ENCODE results near the gene MYMX. TPM values are rescaled to one million over a fixed set of nuclear protein-coding genes. Genes with fewer than 3 reads are reported as not detected.
A peak's percentile ranks its signal among the peaks of the same experiment; 100 is the strongest.
"Not testable (repeated sequence)": the region's sequence is repeated elsewhere in the genome, so short reads cannot be mapped to it uniquely, and the experiment has no call there.

MYMX gene
- not detected for polyA plus RNA-seq (2013, experiment 1 of 2; ENCODE audit: insufficient read length)
- polyA plus RNA-seq (2013, experiment 2 of 2; ENCODE audit: insufficient read length), result 0.19 TPM

- no peak for DNase-seq
Observed at GRCh38 chr6:44216677-44217331, at the start of gene MYMX. TSS of gene MYMX (plus strand) at chr6:44216926. CDS start at chr6:44217472, 546 bp downstream.

GRCh38 chr6:44167567-44167966, 49.2 kb upstream of the MYMX start:
- no peak for DNase-seq

DNA sequence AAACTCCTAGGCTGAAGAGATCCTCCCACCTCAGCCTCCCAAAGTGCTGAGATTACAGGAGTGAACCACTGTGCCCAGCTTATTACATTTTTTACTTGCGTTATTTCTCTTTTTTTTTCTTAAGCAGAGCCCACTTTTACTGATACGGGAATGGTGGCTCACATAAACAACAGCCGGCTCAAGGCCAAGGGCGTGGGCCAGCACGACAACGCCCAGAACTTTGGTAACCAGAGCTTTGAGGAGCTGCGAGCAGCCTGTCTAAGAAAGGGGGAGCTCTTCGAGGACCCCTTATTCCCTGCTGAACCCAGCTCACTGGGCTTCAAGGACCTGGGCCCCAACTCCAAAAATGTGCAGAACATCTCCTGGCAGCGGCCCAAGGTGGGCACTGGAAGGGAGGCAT, 47.6 kb upstream of the MYMX start:
- no peak for DNase-seq

GRCh38 chr6:44169886-44170570, 46.7 kb upstream of the MYMX start:
- no peak for DNase-seq

DNA sequence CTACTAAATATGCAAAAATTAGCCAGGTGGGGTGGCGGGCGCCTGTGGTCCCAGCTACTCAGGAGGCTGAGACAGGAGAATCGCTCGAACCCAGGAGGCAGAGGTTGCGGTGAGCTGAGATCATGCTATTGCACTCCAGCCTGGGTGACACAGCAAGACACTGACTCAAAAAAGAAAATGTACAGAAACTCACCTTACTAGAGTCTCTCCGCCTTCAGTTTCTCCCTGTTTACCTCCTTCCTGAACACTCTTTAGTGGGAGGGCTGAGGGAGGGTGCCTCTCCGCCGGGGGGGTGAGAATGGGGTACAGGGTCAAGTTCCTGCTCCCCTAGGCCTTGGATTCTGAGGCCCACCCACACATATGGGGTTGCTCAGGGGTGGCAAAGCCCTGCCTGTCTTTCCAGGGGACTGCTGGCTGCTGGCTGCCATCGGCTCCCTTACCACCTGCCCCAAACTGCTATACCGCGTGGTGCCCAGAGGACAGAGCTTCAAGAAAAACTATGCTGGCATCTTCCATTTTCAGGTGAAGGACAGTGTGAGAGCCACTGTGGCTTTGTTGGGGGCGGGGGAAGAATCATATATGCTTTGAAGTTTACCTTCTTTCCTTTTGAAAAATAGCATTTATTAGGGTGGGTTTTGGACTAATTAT, 44.7 kb upstream of the MYMX start:
- no peak for DNase-seq

DNA sequence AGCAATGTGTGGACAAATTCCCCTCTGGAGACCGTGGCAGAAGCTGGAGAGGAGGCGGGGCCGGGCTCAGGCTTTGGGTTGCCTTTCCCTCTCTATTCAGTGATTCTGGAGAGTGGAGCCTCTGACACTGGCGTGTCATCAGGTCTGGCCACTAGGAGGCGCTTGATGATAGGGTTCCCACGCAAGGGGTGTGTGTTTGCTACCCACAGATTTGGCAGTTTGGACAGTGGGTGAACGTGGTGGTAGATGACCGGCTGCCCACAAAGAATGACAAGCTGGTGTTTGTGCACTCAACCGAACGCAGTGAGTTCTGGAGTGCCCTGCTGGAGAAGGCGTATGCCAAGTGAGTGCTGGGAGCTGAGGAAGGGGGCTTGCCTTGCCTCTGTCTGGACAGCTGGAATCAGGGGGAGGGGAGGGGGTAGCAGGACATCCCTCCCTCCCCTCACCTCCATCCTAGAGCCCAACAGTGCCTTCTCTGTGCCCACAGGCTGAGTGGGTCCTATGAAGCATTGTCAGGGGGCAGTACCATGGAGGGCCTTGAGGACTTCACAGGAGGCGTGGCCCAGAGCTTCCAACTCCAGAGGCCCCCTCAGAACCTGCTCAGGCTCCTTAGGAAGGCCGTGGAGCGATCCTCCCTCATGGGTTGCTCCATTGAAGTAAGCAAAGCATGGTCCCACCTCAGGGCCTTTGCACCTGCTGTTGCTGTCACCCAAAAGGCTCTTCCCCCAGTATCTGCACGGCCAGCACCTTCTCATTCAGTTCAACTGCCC, 43.8 kb upstream of the MYMX start:
- DNase-seq, result peak; percentile 69

DNA sequence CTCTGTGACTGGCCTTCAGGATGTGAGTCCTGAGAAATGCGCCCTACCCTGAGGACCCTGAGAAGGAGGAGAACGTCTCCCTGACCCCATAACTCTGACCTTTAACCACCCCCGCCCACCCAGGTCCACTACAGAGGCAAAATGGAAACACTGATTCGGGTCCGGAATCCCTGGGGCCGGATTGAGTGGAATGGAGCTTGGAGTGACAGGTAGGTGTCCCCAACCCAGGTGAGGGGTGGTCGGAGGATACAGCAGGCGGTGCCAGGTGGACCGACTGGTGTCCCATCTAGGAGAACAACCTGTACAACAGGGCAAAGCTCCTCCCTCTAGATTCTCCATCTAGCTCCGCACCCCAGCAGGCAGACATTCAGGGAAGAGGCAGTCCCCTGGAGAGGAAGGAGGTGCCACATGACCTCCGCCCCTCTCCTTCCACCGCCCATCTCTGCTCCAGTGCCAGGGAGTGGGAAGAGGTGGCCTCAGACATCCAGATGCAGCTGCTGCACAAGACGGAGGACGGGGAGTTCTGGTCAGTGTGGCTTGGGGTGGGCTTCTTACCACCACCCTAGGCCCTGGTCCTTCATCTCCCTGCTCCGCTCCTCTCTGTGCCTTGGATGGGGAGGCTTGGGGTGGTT, 40.5 kb upstream of the MYMX start:
- no peak for DNase-seq

DNA sequence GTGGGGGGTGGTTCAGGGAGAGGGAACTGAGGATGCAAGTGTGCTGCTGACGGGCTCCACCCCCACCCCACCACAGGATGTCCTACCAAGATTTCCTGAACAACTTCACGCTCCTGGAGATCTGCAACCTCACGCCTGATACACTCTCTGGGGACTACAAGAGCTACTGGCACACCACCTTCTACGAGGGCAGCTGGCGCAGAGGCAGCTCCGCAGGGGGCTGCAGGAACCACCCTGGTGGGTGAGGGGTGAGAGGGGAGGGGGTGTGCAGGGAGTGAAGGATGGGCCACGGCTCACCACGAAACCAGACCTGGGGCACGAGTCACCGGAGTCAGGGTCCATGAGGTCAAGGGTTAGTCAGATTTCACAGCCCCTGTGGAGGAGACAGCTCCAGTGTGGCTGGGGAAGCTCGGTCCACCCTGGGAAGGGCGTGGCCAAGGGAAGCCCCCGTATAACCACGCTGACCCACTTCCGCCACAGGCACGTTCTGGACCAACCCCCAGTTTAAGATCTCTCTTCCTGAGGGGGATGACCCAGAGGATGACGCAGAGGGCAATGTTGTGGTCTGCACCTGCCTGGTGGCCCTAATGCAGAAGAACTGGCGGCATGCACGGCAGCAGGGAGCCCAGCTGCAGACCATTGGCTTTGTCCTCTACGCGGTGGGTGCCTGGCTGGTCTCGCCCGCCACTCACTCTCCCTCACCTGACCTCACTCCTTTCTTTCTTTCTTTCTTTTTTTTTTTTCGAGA, 39.8 kb upstream of the MYMX start:
- DNase-seq, result no peak

DNA sequence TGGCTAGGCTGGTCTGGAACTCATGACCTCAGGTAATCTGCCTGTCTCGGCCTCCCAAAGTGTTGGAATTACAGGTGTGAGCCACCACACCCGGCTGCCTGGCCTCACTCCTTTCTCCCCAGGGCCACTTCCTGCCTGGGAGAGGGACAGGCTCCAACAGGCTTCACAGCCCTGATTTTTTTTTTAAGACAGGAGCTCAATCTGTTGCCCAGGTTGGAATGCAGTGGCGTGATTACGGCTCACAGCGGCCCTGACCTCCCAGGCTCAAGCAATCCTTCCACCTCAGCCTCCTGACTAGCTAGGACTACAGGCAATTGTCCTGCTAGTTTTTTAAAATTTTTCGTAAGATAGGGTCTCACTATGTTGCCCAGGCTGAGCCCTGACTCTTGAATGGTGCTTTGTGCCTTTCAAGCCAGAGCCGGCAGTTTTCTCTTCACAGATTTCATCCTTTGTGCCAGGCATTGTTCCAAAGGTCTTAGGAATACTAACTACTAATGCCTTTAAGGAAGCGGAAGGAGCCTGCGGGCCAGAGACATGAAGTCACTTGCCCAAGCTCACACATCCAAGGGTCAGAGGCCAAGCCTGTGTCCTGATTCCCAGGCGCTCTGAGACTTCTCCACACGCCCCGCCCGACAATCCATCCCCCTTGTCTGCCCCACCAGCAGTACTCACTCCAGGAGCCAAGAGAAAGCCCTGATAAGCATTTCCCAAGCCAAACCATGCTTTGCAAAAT, 38.9 kb upstream of the MYMX start:
- peak; percentile 59 for DNase-seq

GRCh38 chr6:44178424-44179071, 38.2 kb upstream of the MYMX start:
- DNase-seq, result no peak

- DNase-seq, result no peak
Observed at GRCh38 chr6:44179072-44179536, 37.6 kb upstream of the MYMX start.

- DNase-seq, result no peak
Observed at GRCh38 chr6:44179648-44180047, 37.1 kb upstream of the MYMX start.

DNA sequence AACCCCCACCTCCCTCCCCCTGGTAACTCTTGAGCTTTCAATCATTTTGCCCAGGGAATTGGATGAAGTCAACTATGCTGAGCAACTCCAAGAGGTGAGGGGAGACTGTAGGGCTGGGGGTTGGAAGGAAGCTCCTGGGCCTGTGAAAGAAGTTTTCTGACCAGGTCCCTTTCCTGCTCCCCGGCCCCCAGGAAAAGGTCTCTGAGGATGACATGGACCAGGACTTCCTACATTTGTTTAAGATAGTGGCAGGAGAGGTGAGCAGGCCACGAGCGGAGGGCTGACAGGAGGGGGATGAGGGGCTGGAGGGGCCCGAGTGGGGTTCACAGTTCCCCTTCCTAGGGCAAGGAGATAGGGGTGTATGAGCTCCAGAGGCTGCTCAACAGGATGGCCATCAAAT, 36.3 kb upstream of the MYMX start:
- DNase-seq, result no peak

GRCh38 chr6:44180886-44181285, 35.8 kb upstream of the MYMX start:
- DNase-seq, result no peak

DNA sequence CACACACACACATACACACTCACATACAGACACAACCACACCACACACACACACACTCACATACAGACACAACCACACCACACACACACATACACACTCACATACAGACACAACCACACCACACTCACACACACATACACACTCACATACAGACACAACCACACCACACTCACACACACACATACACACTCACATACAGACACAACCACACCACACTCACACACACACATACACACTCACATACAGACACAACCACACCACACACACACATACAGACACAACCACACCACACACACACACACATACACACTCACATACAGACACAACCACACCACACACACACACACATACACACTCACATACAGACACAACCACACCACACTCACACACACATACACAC, 34.9 kb upstream of the MYMX start:
- DNase-seq, result not testable (repeated sequence)

DNA sequence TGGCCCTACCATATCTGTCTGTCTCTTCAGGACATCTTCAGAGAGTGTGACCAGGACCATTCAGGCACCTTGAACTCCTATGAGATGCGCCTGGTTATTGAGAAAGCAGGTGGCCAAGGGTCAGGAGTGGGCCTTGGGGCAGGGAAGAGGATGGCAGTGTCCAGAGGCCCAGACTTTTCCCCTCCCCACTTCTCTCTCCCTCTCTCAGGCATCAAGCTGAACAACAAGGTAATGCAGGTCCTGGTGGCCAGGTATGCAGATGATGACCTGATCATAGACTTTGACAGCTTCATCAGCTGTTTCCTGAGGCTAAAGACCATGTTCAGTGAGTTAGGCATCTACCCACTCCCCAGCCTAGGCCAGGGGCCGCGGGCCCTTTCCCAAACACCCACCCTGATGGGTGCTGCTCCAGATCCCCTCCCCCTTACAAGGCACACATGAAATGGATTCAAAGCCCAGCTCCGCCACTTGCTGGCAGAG, 33.8 kb upstream of the MYMX start:
- no peak for DNase-seq

GRCh38 chr6:44183783-44184182, 32.9 kb upstream of the MYMX start:
- no peak for DNase-seq

- not testable (repeated sequence) for DNase-seq
Observed at GRCh38 chr6:44185356-44185755, 31.4 kb upstream of the MYMX start.

DNA sequence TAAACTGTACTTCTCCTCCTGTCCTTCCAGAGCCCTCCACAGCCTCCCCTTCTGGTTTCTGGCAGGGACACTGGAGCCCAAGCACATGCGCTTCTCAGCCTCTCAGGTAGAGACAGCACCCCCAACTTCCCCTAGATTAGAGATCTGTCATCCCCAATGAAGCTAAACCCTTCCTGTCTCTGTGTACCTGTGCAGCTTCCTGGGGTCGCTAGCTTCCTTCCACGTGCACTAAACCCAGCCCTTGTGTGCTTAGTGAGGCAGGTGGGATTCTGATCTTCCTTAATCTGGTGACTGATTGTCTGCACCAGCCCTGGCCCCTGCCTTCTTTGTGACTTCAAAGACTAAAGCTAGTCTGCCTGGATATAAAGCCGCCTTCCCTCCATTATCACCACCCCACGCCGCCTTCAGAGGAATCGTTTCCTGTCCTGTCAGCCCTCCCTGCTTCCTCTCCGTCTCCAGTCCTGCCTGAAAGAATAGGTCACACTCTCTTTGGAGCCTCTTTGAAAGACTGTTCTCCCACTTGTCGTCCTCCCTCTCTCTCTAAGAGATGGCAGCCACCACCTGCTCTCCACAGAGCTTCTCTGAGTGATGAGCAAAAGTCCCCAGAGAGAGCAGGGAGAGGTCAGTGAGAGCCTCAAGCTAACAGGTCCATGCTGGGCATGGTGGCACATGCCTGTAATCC, 30.6 kb upstream of the MYMX start:
- DNase-seq, result no peak

- DNase-seq, result no peak
Observed at GRCh38 chr6:44186635-44187025, 30.1 kb upstream of the MYMX start.

All from fibroblast of skin of back (primary cell).